Common myeloid progenitor, CD34-positive (primary cell): ENCODE results near the gene UNC45A.

ENCODE experiments used
- CTCF ChIA-PET: fragments of 350-600 bp; sonication (Branson Sonifier 250); formaldehyde crosslinking; loops from one replicate; lab custom pipeline; 2021; ENCODE audit warnings: antibody characterized with exemption; lab: Charles Lee
- POLR2A ChIA-PET: fragments of 350-600 bp; sonication (Branson Sonifier 250); formaldehyde crosslinking; loops from one replicate; lab custom pipeline; 2021; ENCODE audit warnings: antibody characterized with exemption; lab: Charles Lee
- DNase-seq, 3 donors: peaks; one replicate each; pipeline versions ENCODE4 v3.0.0 to v3.0.0-alpha.2; 2013
- H3K27ac ChIP-seq, 2 experiments: 1 replicate in 1 of 2; 2 replicates in 1 of 2; pipeline ENCODE4 v1.7.0; 2013; ENCODE audit warnings: inconsistent platforms in 2 of 2, low read length in 2 of 2, mild to moderate bottlenecking in 2 of 2, low read depth in 1 of 2, moderate library complexity in 1 of 2; ENCODE audit not compliant: severe bottlenecking in 2 of 2, insufficient read depth in 1 of 2, poor library complexity in 1 of 2
- H3K27me3 ChIP-seq, 5 experiments: replicated peaks in 2 of 5; 1 replicate in 3 of 5; 2 replicates in 2 of 5; pipeline versions ENCODE4 v1.6.1 to v1.7.0; 2013; ENCODE audit warnings: low read length in 4 of 5, mild to moderate bottlenecking in 2 of 5, moderate library complexity in 2 of 5, inconsistent platforms in 1 of 5; ENCODE audit not compliant: insufficient read depth in 5 of 5, control insufficient read depth in 4 of 5
- H3K36me3 ChIP-seq, 4 experiments: 1 replicate in 2 of 4; 2 replicates in 2 of 4; pipeline versions ENCODE4 v1.6.1 to v1.7.0; 2013; ENCODE audit warnings: low read length in 3 of 4, control low read depth in 1 of 4, mild to moderate bottlenecking in 1 of 4; ENCODE audit not compliant: control insufficient read depth in 4 of 4, insufficient read depth in 4 of 4
- H3K4me1 ChIP-seq, 4 experiments: 1 replicate in 3 of 4; 2 replicates in 1 of 4; pipeline versions ENCODE4 v1.6.1 to v1.7.1; 2013; ENCODE audit warnings: low read length in 3 of 4, mild to moderate bottlenecking in 3 of 4, control low read depth in 1 of 4, inconsistent platforms in 1 of 4, moderate library complexity in 1 of 4; ENCODE audit not compliant: control insufficient read depth in 4 of 4, insufficient read depth in 4 of 4; ENCODE audit errors: control extremely low read depth in 1 of 4
- H3K4me3 ChIP-seq, 7 experiments: 1 replicate in 4 of 7; 2 replicates in 3 of 7; pipeline versions ENCODE4 v1.5.1 to v1.7.0; 2013; ENCODE audit warnings: mild to moderate bottlenecking in 7 of 7, low read length in 6 of 7, moderate library complexity in 6 of 7, inconsistent platforms in 2 of 7, low read depth in 2 of 7, control low read depth in 1 of 7; ENCODE audit not compliant: insufficient read depth in 4 of 7, control insufficient read depth in 1 of 7; ENCODE audit errors: extremely low read depth in 1 of 7
- H3K9me3 ChIP-seq, 5 experiments: 1 replicate in 4 of 5; 2 replicates in 1 of 5; pipeline versions ENCODE4 v1.6.1 to v1.7.1; 2013; ENCODE audit warnings: low read length in 4 of 5, mild to moderate bottlenecking in 2 of 5, inconsistent platforms in 1 of 5, low read depth in 1 of 5, moderate library complexity in 1 of 5; ENCODE audit not compliant: control insufficient read depth in 4 of 5, insufficient read depth in 2 of 5; ENCODE audit errors: control extremely low read depth in 1 of 5
- WGBS: methylation state at CpG from one replicate; pipeline ENCODE4 v1.1.5; 2013; ENCODE audit not compliant: insufficient coverage; 5-methylcytosine and 5-hydroxymethylcytosine counted together

The UNC45A gene

GRCh38 chr15:90912770-90913075 lies 22.4 kb upstream of the UNC45A start:
- POLR2A ChIA-PET: no interaction called here
- H3K27ac ChIP-seq: no peak overlapping the region
- 97% methylated on average over 7 of the region's 7 CpGs for WGBS
- H3K4me1 ChIP-seq: peaks cover 11 to 38% (median 33%) of the 10 kb centered on the region in 4 experiments
- no peaks in the 10 kb centered on the region for H3K27me3 ChIP-seq
- H3K4me3 ChIP-seq: no peak overlapping the region
- CTCF ChIA-PET: interaction anchor here (11.0 kb wide), 1 partner anchor 12 kb away, joined by 96 read pairs; the partner anchor contains the start of gene MAN2A2
- no peaks in the 10 kb centered on the region for H3K9me3 ChIP-seq
- no peak for DNase-seq
- peaks cover 13 to 88% (median 62%) of the 10 kb centered on the region in 4 experiments for H3K36me3 ChIP-seq

- Histone ChIP-seq H3K4me1 (peaks cover 11 to 40% (median 33%) of the 10 kb centered on the region in 4 experiments), H3K27ac (no peak overlapping the region)
These were observed 21.6 kb upstream of the UNC45A start for GRCh38 chr15:90913398-90913944.

GRCh38 chr15:90914305-90915080 lies 20.6 kb upstream of the UNC45A start:
- POLR2A ChIA-PET: no interaction called here
- peak overlapping the region; percentile 80 to 85 for H3K27ac ChIP-seq
- no peak overlapping the region for H3K4me3 ChIP-seq
- H3K9me3 ChIP-seq: no peaks in the 10 kb centered on the region
- CTCF ChIA-PET: interaction anchor here (0.8 to 11.0 kb wide), 4 partner anchors 11 to 20 kb away, joined by 3 to 96 read pairs (median 26); partner anchors contain the start of genes HDDC3, MAN2A2 and UNC45A
- DNase-seq: no peak
- 91% methylated on average over 15 of the region's 22 CpGs for WGBS
- H3K4me1 ChIP-seq: peaks cover 11 to 40% (median 33%) of the 10 kb centered on the region in 4 experiments
- H3K36me3 ChIP-seq: peaks cover 13 to 91% (median 69%) of the 10 kb centered on the region in 4 experiments
- H3K27me3 ChIP-seq: no peaks in the 10 kb centered on the region

More at GRCh38 chr15:90913398-90913944, 21.6 kb upstream of the UNC45A start:
- no peak for DNase-seq
- H3K9me3 ChIP-seq: no peaks in the 10 kb centered on the region
- ChIA-PET POLR2A (no interaction called here), CTCF (interaction anchor here (0.7 to 11.0 kb wide), 5 partner anchors 12 to 28 kb away, joined by 3 to 96 read pairs (median 5); partner anchors contain the start of genes HDDC3, MAN2A2 and UNC45A)
- 98% methylated on average over 12 of the region's 12 CpGs for WGBS
- peaks cover 11 to 90% (median 66%) of the 10 kb centered on the region in 4 experiments for H3K36me3 ChIP-seq
- no peak overlapping the region for H3K4me3 ChIP-seq
- H3K27me3 ChIP-seq: no peaks in the 10 kb centered on the region

GRCh38 chr15:90915216-90915807 lies 19.8 kb upstream of the UNC45A start:
- ChIA-PET CTCF (interaction anchor here (1.3 to 11.0 kb wide), 3 partner anchors 14 to 20 kb away, joined by 4 to 96 read pairs (median 46); partner anchors contain the start of genes HDDC3, MAN2A2 and UNC45A), POLR2A (interaction anchor here (0.9 to 1.5 kb wide), 4 partner anchors 9 to 16 kb away, joined by 3 to 5 read pairs (median 4); partner anchors contain the start of gene MAN2A2)
- H3K27me3 ChIP-seq: no peaks in the 10 kb centered on the region
- H3K27ac ChIP-seq: peak overlapping the region; percentile 80 to 85
- H3K4me1 ChIP-seq: peaks cover 11 to 40% (median 33%) of the 10 kb centered on the region in 4 experiments
- H3K36me3 ChIP-seq: peaks cover 19 to 93% (median 71%) of the 10 kb centered on the region in 4 experiments
- no peaks in the 10 kb centered on the region for H3K9me3 ChIP-seq
- peak overlapping the region in 5 of 7 experiments; percentile 10 to 68 (median 44) for H3K4me3 ChIP-seq
- DNase-seq: peak in 2 of 3 donors; percentile 36 to 47
- WGBS: 24% methylated on average over 6 of the region's 7 CpGs

- ChIA-PET POLR2A (interaction anchor here (0.9 to 1.5 kb wide), 4 partner anchors 10 to 16 kb away, joined by 3 to 5 read pairs (median 4); partner anchors contain the start of gene MAN2A2), CTCF (interaction anchor here (1.3 to 11.0 kb wide), 3 partner anchors 15 to 19 kb away, joined by 4 to 96 read pairs (median 46); partner anchors contain the start of genes HDDC3, MAN2A2 and UNC45A)
- WGBS: 4% methylated on average over 22 of the region's 25 CpGs
- no peaks in the 10 kb centered on the region for H3K9me3 ChIP-seq
- no peaks in the 10 kb centered on the region for H3K27me3 ChIP-seq
- peaks cover 11 to 40% (median 33%) of the 10 kb centered on the region in 4 experiments for H3K4me1 ChIP-seq
- H3K36me3 ChIP-seq: peaks cover 23 to 93% (median 71%) of the 10 kb centered on the region in 4 experiments
- H3K27ac ChIP-seq: peak overlapping the region; percentile 80 to 85
- peak; percentile 81 to 93 (median 91) for DNase-seq
- H3K4me3 ChIP-seq: peak overlapping the region in 5 of 7 experiments; percentile 44 to 68 (median 61)
These were observed 19.2 kb upstream of the UNC45A start for GRCh38 chr15:90915808-90916440.

GRCh38 chr15:90916461-90916860 lies 18.6 kb upstream of the UNC45A start:
- ChIA-PET POLR2A (interaction anchor here (1.1 to 1.5 kb wide), 3 partner anchors 10 to 15 kb away, joined by 4 to 5 read pairs (median 5); partner anchors contain the start of gene MAN2A2), CTCF (interaction anchor here (1.3 to 11.0 kb wide), 3 partner anchors 15 to 19 kb away, joined by 4 to 96 read pairs (median 46); partner anchors contain the start of genes HDDC3, MAN2A2 and UNC45A)
- no peak for DNase-seq
- 41% methylated on average over 11 of the region's 11 CpGs for WGBS
- Histone ChIP-seq H3K9me3 (no peaks in the 10 kb centered on the region), H3K4me1 (peaks cover 11 to 40% (median 33%) of the 10 kb centered on the region in 4 experiments), H3K4me3 (peak overlapping the region in 6 of 7 experiments; percentile 20 to 68 (median 56)), H3K27me3 (no peaks in the 10 kb centered on the region), H3K36me3 (peaks cover 23 to 93% (median 72%) of the 10 kb centered on the region in 4 experiments), H3K27ac (peak overlapping the region; percentile 80 to 85)
